Prostate gland (tissue), 2 donors: ENCODE results near the gene ATG5.

Source experiments
- POLR2AphosphoS5 ChIP-seq: sonication (generic); formaldehyde crosslinking; IDR thresholded peaks from one replicate; pipeline ENCODE4 v1.6.1; 2017; ENCODE audit warnings: antibody characterized with exemption
- TF ChIP-seq, protein P1 (sequence below), 4 experiments: fragments of 200-600 bp in 2 of 4; fragments of 450-650 bp in 2 of 4; sonication (generic) in 2 of 4; IDR thresholded peaks; 1 replicate in 3 of 4; 2 replicates in 1 of 4; pipeline ENCODE4 v1.5.1; 2016 to 2019; ENCODE audit warnings: antibody characterized with exemption in 4 of 4, mild to moderate bottlenecking in 2 of 4, moderate library complexity in 2 of 4

- no peak for TF ChIP-seq POLR2AphosphoS5
- TF ChIP-seq, protein P1, sequence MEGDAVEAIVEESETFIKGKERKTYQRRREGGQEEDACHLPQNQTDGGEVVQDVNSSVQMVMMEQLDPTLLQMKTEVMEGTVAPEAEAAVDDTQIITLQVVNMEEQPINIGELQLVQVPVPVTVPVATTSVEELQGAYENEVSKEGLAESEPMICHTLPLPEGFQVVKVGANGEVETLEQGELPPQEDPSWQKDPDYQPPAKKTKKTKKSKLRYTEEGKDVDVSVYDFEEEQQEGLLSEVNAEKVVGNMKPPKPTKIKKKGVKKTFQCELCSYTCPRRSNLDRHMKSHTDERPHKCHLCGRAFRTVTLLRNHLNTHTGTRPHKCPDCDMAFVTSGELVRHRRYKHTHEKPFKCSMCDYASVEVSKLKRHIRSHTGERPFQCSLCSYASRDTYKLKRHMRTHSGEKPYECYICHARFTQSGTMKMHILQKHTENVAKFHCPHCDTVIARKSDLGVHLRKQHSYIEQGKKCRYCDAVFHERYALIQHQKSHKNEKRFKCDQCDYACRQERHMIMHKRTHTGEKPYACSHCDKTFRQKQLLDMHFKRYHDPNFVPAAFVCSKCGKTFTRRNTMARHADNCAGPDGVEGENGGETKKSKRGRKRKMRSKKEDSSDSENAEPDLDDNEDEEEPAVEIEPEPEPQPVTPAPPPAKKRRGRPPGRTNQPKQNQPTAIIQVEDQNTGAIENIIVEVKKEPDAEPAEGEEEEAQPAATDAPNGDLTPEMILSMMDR (IDR thresholded peaks at IDR 0.05) = no peak
Measured at GRCh38 chr6:106206905-106207304, 118.7 kb downstream of the ATG5 start.
